Ishikawa (cell line): ENCODE data around the gene MAP3K7.

Experiments used
- CREB1 ChIP-seq: IDR thresholded peaks from 2 replicates; pipeline ENCODE4 v1.6.1; 2012; ENCODE audit warnings: low read depth
- EP300 ChIP-seq: IDR thresholded peaks from 2 replicates; pipeline ENCODE4 v1.6.1; 2012; ENCODE audit warnings: borderline replicate concordance
- FOXM1 ChIP-seq: IDR thresholded peaks from 2 replicates; pipeline ENCODE4 v1.6.1; 2012; ENCODE audit warnings: low read depth, borderline replicate concordance
- NFIC ChIP-seq: IDR thresholded peaks from 2 replicates; pipeline ENCODE4 v1.6.1; 2012
- RAD21 ChIP-seq: IDR thresholded peaks from 2 replicates; pipeline ENCODE4 v1.6.1; 2012; ENCODE audit warnings: low read depth
- TAF1 ChIP-seq: IDR thresholded peaks from 2 replicates; pipeline ENCODE4 v1.6.1; 2012; ENCODE audit warnings: low read depth, mild to moderate bottlenecking
- TCF12 ChIP-seq: IDR thresholded peaks from 2 replicates; pipeline ENCODE4 v1.6.1; 2012; ENCODE audit warnings: low read depth
- TEAD4 ChIP-seq: IDR thresholded peaks from 2 replicates; pipeline ENCODE4 v1.6.1; 2012
- YY1 ChIP-seq: IDR thresholded peaks from 2 replicates; pipeline ENCODE4 v1.6.1; 2012; ENCODE audit warnings: low read depth
- ZBTB7A ChIP-seq: IDR thresholded peaks from 2 replicates; pipeline ENCODE4 v1.6.1; 2012; ENCODE audit warnings: low read depth
- TF ChIP-seq, protein P1 (sequence below): IDR thresholded peaks from 2 replicates; pipeline ENCODE4 v1.6.1; 2012; ENCODE audit warnings: low read depth, mild to moderate bottlenecking
- TF ChIP-seq, protein P2 (sequence below): IDR thresholded peaks from 2 replicates; pipeline ENCODE4 v1.6.1; 2012

- TF ChIP-seq RAD21: no peak
- TF ChIP-seq, protein P1, sequence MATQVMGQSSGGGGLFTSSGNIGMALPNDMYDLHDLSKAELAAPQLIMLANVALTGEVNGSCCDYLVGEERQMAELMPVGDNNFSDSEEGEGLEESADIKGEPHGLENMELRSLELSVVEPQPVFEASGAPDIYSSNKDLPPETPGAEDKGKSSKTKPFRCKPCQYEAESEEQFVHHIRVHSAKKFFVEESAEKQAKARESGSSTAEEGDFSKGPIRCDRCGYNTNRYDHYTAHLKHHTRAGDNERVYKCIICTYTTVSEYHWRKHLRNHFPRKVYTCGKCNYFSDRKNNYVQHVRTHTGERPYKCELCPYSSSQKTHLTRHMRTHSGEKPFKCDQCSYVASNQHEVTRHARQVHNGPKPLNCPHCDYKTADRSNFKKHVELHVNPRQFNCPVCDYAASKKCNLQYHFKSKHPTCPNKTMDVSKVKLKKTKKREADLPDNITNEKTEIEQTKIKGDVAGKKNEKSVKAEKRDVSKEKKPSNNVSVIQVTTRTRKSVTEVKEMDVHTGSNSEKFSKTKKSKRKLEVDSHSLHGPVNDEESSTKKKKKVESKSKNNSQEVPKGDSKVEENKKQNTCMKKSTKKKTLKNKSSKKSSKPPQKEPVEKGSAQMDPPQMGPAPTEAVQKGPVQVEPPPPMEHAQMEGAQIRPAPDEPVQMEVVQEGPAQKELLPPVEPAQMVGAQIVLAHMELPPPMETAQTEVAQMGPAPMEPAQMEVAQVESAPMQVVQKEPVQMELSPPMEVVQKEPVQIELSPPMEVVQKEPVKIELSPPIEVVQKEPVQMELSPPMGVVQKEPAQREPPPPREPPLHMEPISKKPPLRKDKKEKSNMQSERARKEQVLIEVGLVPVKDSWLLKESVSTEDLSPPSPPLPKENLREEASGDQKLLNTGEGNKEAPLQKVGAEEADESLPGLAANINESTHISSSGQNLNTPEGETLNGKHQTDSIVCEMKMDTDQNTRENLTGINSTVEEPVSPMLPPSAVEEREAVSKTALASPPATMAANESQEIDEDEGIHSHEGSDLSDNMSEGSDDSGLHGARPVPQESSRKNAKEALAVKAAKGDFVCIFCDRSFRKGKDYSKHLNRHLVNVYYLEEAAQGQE: no peak
- no peak for TF ChIP-seq EP300
- no peak for TF ChIP-seq TAF1
- no peak for TF ChIP-seq FOXM1
- TF ChIP-seq TCF12: no peak
- no peak for TF ChIP-seq YY1
- TF ChIP-seq CREB1: no peak
- no peak for TF ChIP-seq TEAD4
- TF ChIP-seq NFIC: no peak
- no peak for TF ChIP-seq ZBTB7A
- TF ChIP-seq, protein P2, sequence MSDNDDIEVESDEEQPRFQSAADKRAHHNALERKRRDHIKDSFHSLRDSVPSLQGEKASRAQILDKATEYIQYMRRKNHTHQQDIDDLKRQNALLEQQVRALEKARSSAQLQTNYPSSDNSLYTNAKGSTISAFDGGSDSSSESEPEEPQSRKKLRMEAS: no peak
These were observed 93.5 kb downstream of the MAP3K7 start for GRCh38 chr6:90493332-90493731.
